ENCODE data around the gene ZFAND2A. TPM values are rescaled to one million over a fixed set of nuclear protein-coding genes. Genes with fewer than 3 reads are reported as not detected.
"Not testable (repeated sequence)": the region's sequence is repeated elsewhere in the genome, so short reads cannot be mapped to it uniquely, and the experiment has no call there.

The ZFAND2A gene
- 10 to 100 TPM in 3 of 9 donors, 1 to 10 TPM in 6; 5.6 to 13.7 (median 9.0) TPM for total RNA-seq
- 10 to 100 TPM; 16.7 to 25.6 TPM for polyA plus RNA-seq
- long read RNA-seq, donor 1, partial matches to known transcripts = 0 of 4 reads
- long read RNA-seq, donor 1, other reads (novel, unspliced or antisense) = 1 of 4 reads
- long read RNA-seq, donor 2, transcript ZFAND2A-201 (5 exons, 860 nt) = major isoform, 7 of 9 reads
- long read RNA-seq, donor 2, partial matches to known transcripts = 0 of 9 reads
- long read RNA-seq, donor 2, other reads (novel, unspliced or antisense) = 2 of 9 reads
- long read RNA-seq, donor 3, transcript ZFAND2A-201 (5 exons, 860 nt) = major isoform, 9 of 9 reads
- long read RNA-seq, donor 3, partial matches to known transcripts = 0 of 9 reads
- long read RNA-seq, donor 3, other reads (novel, unspliced or antisense) = 0 of 9 reads

GRCh38 chr7:1159891-1160669, at the start of gene ZFAND2A:
Gene ZFAND2A, minus strand, starts transcription at chr7:1160196. Its CDS starts 1,984 bp downstream, at chr7:1158212.
- Histone ChIP-seq H3K27me3 (no peaks in the 10 kb centered on the region), H3K4me3 (peak within 1 kb of the TSS; percentile 53 to 100 (median 94)), H3K36me3 (peaks cover 0 to 54% (median 45%) of the 10 kb centered on the region in 9 donors), H3K4me1 (peaks cover 7 to 26% (median 20%) of the 10 kb centered on the region in 12 donors), H3K27ac (peak within 1 kb of the TSS; percentile 92 to 100 (median 96)), H3K9me3 (no peaks in the 10 kb centered on the region)
- 0 to 1% (median 1%) methylated on average over 23 to 83 of the region's 83 CpGs for WGBS, 4 donors
- DNase-seq (peak; percentile 99 to 100 (median 99)), ATAC-seq (peak; percentile 97 to 99 (median 99))
- intact Hi-C loops (cut with DNase I) = loop anchor here in 2 of 10 donors (10.0 kb wide), 1 partner anchor 165 kb away; no protein-coding TSS in a partner anchor
- TF ChIP-seq CTCF (IDR thresholded peaks at IDR 0.05) (no peak), POLR2A (IDR thresholded peaks at IDR 0.05) (peak; percentile 61 to 92)

GRCh38 chr7:1209097-1209496, 49.1 kb upstream of the ZFAND2A start:
- Histone ChIP-seq H3K4me3 (no peak overlapping the region), H3K36me3 (no peaks in the 10 kb centered on the region), H3K27ac (no peak overlapping the region), H3K27me3 (peaks cover 12 to 77% (median 26%) of the 10 kb centered on the region in 9 donors), H3K9me3 (no peaks in the 10 kb centered on the region), H3K4me1 (peaks cover 0 to 13% (median 9%) of the 10 kb centered on the region in 12 donors)
- DNase-seq = no peak
- ATAC-seq = no peak
- intact Hi-C loops (cut with DNase I) = no loop called here
- TF ChIP-seq POLR2A (IDR thresholded peaks at IDR 0.05) (no peak), CTCF (IDR thresholded peaks at IDR 0.05) (no peak)
- whole genome bisulfite sequencing, 4 donors = 78 to 86% (median 83%) methylated on average over 14 of the region's 14 CpGs

- 85 to 92% (median 91%) methylated on average over 7 of the region's 7 CpGs for WGBS, 4 donors
- H3K4me3 ChIP-seq; H3K4me1 ChIP-seq; H3K9me3 ChIP-seq; H3K36me3 ChIP-seq; intact Hi-C loops (cut with DNase I); H3K27ac ChIP-seq; DNase-seq; ATAC-seq: not testable (repeated sequence)
- H3K27me3 ChIP-seq = peaks cover 4 to 71% (median 15%) of the 10 kb centered on the region in 9 donors
Measured at GRCh38 chr7:1205742-1206141, 45.7 kb upstream of the ZFAND2A start.

- H3K27me3 ChIP-seq = peaks cover 0 to 70% (median 16%) of the 10 kb centered on the region in 9 donors
- 49 to 69% (median 62%) methylated on average over 18 to 19 of the region's 19 CpGs for WGBS, 4 donors
- TF ChIP-seq POLR2A (IDR thresholded peaks at IDR 0.05) = no peak
- no peak for TF ChIP-seq CTCF (IDR thresholded peaks at IDR 0.05)
- H3K9me3 ChIP-seq = no peaks in the 10 kb centered on the region
- ATAC-seq = no peak
- no peaks in the 10 kb centered on the region for H3K36me3 ChIP-seq
- no peak overlapping the region for H3K27ac ChIP-seq
- intact Hi-C loops (cut with DNase I) = no loop called here
- DNase-seq = no peak
- no peak overlapping the region for H3K4me3 ChIP-seq
- H3K4me1 ChIP-seq = no peaks in the 10 kb centered on the region
Measured at GRCh38 chr7:1204460-1205140, 44.6 kb upstream of the ZFAND2A start.

- H3K27me3 ChIP-seq = peaks cover 0 to 59% (median 10%) of the 10 kb centered on the region in 9 donors
- H3K27ac ChIP-seq; intact Hi-C loops (cut with DNase I); ATAC-seq; H3K36me3 ChIP-seq; DNase-seq; H3K4me1 ChIP-seq; H3K4me3 ChIP-seq; H3K9me3 ChIP-seq: not testable (repeated sequence)
- 89 to 96% (median 92%) methylated on average over 6 of the region's 6 CpGs for WGBS, 4 donors
Measured at GRCh38 chr7:1202914-1203313, 42.9 kb upstream of the ZFAND2A start.

Data from heart left ventricle (tissue), 16 donors.